H1 (cell line): Measurements from ENCODE around the gene EPN3. TPM values are rescaled to one million over a fixed set of nuclear protein-coding genes. Genes with fewer than 3 reads are reported as not detected.

Experiments used
- CTCF ChIA-PET: fragments of 300-600 bp; sonication (Branson Sonifier 250); formaldehyde crosslinking; loops from one replicate; lab custom pipeline; 2021; ENCODE audit not compliant: partially characterized antibody; lab: Charles Lee
- POLR2A ChIA-PET: fragments of 300-600 bp; sonication (Branson Sonifier 250); formaldehyde crosslinking; loops from one replicate; lab custom pipeline; 2021; ENCODE audit warnings: inconsistent platforms; ENCODE audit not compliant: partially characterized antibody; lab: Charles Lee
- DNase-seq, 2 experiments: peaks; one replicate each; pipeline versions ENCODE4 v3.0.0 to v3.0.0-alpha.2; 2010 to 2022; ENCODE audit warnings: low spot score in 2 of 2, low read depth in 1 of 2, mixed read lengths in 1 of 2
- FAIRE-seq: peaks from 2 replicates; lab custom pipeline; 2011; peaks lifted over from hg19 to GRCh38; lab: Jason Lieb, UNC
- H2AFZ ChIP-seq: 2 replicates; pipeline ENCODE4 v1.8.1; 2012; ENCODE audit warnings: low read length, inconsistent platforms
- H2AK5ac ChIP-seq: 2 replicates; pipeline ENCODE4 v1.6.1; 2013; ENCODE audit warnings: low read depth, low read length
- H2BK120ac ChIP-seq: replicated peaks from 2 replicates; pipeline ENCODE3; 2013; ENCODE audit warnings: low read depth, low read length, inconsistent platforms
- H2BK12ac ChIP-seq: 2 replicates; pipeline ENCODE4 v1.6.1; 2013; ENCODE audit warnings: low read depth, low read length
- H2BK15ac ChIP-seq: 2 replicates; pipeline ENCODE4 v1.6.1; 2013; ENCODE audit warnings: low read length
- H2BK20ac ChIP-seq: 2 replicates; pipeline ENCODE4 v1.6.1; 2013; ENCODE audit warnings: low read length
- H2BK5ac ChIP-seq: 2 replicates; pipeline ENCODE4 v1.6.1; 2013; ENCODE audit warnings: low read depth, low read length
- H3K14ac ChIP-seq: 2 replicates; pipeline ENCODE4 v1.6.1; 2013; ENCODE audit warnings: inconsistent platforms; ENCODE audit not compliant: insufficient read length
- H3K18ac ChIP-seq: 2 replicates; pipeline ENCODE4 v1.6.1; 2013; ENCODE audit warnings: low read length; ENCODE audit errors: extremely low read depth
- H3K23ac ChIP-seq: 2 replicates; pipeline ENCODE4 v1.6.1; 2013; ENCODE audit warnings: inconsistent platforms; ENCODE audit not compliant: insufficient read length
- H3K23me2 ChIP-seq: 2 replicates; pipeline ENCODE4 v1.6.1; 2013; ENCODE audit warnings: low read depth, low read length
- H3K27ac ChIP-seq: 2 replicates; pipeline ENCODE4 v1.6.1; 2011; ENCODE audit warnings: low read depth, low read length, inconsistent platforms
- H3K27me3 ChIP-seq, 4 experiments: replicated peaks in 1 of 4; 1 replicate in 1 of 4; 2 replicates in 3 of 4; pipeline versions ENCODE4 v1.6.1 to v1.8.1; 2011 to 2013; ENCODE audit warnings: low read length in 3 of 4, mild to moderate bottlenecking in 3 of 4, inconsistent platforms in 2 of 4, mixed read lengths in 2 of 4, moderate library complexity in 1 of 4; ENCODE audit not compliant: control insufficient read depth in 3 of 4, insufficient read depth in 3 of 4; ENCODE audit errors: extremely low read depth in 1 of 4
- H3K36me3 ChIP-seq, 4 experiments: 2 replicates each; pipeline versions ENCODE4 v1.6.1 to v1.8.1; 2011 to 2013; ENCODE audit warnings: mild to moderate bottlenecking in 4 of 4, low read length in 3 of 4, moderate library complexity in 2 of 4, control low read depth in 1 of 4, inconsistent platforms in 1 of 4; ENCODE audit not compliant: insufficient read depth in 4 of 4, control insufficient read depth in 2 of 4
- H3K4ac ChIP-seq: replicated peaks from 2 replicates; pipeline ENCODE3; 2013; ENCODE audit warnings: low read length, low read depth, mixed read lengths, inconsistent platforms; ENCODE audit not compliant: insufficient read length
- H3K4me1 ChIP-seq, 4 experiments: replicated peaks in 1 of 4; 1 replicate in 1 of 4; 2 replicates in 3 of 4; pipeline versions ENCODE4 v1.6.1 to v1.8.1; 2011 to 2013; ENCODE audit warnings: low read length in 3 of 4, inconsistent platforms in 2 of 4, mixed read lengths in 1 of 4; ENCODE audit not compliant: insufficient read depth in 4 of 4, control insufficient read depth in 3 of 4
- H3K4me2 ChIP-seq, 2 experiments: 2 replicates each; pipeline versions ENCODE4 v1.6.1 to v1.8.1; 2011 to 2013; ENCODE audit warnings: low read depth in 2 of 2, low read length in 2 of 2, control low read depth in 1 of 2, inconsistent platforms in 1 of 2, mild to moderate bottlenecking in 1 of 2; ENCODE audit not compliant: insufficient read depth in 1 of 2
- H3K4me3 ChIP-seq, 4 experiments: fragments of 200-600, 300-600 bp in 1 of 4; sonication (generic), shearing (Covaris generic), sonication (Bioruptor Twin) in 1 of 4; 2 replicates each; pipeline versions ENCODE4 v1.5.1 to v1.8.1; 2011 to 2016; ENCODE audit warnings: low read length in 4 of 4, low read depth in 3 of 4, control low read depth in 2 of 4, inconsistent platforms in 2 of 4, mild to moderate bottlenecking in 2 of 4, mixed read lengths in 1 of 4, moderate library complexity in 1 of 4; ENCODE audit not compliant: insufficient read depth in 2 of 4; ENCODE audit errors: extremely low read depth in 1 of 4
- H3K56ac ChIP-seq: replicated peaks from 2 replicates; pipeline ENCODE3; 2013; ENCODE audit warnings: low read depth, mild to moderate bottlenecking, mixed read lengths, low read length, inconsistent platforms; ENCODE audit not compliant: insufficient read length
- H3K79me1 ChIP-seq: 2 replicates; pipeline ENCODE4 v1.6.1; 2013; ENCODE audit warnings: low read depth, low read length, control low read depth
- H3K79me2 ChIP-seq, 2 experiments: 2 replicates each; pipeline versions ENCODE4 v1.6.1 to v1.8.1; 2012 to 2013; ENCODE audit warnings: low read length in 2 of 2, mild to moderate bottlenecking in 2 of 2, inconsistent platforms in 1 of 2; ENCODE audit not compliant: insufficient read depth in 2 of 2, control insufficient read depth in 1 of 2
- H3K9ac ChIP-seq, 4 experiments: replicated peaks in 1 of 4; 1 replicate in 1 of 4; 2 replicates in 3 of 4; pipeline versions ENCODE4 v1.6.1 to v1.8.1; 2011 to 2013; ENCODE audit warnings: low read depth in 3 of 4, low read length in 3 of 4, control low read depth in 2 of 4, mild to moderate bottlenecking in 2 of 4, moderate library complexity in 2 of 4, inconsistent platforms in 1 of 4; ENCODE audit errors: extremely low read depth in 1 of 4
- H3K9me3 ChIP-seq, 2 experiments: 2 replicates each; pipeline versions ENCODE4 v1.6.1 to v1.8.1; 2012 to 2013; ENCODE audit warnings: mild to moderate bottlenecking in 2 of 2, moderate library complexity in 2 of 2, control low read depth in 1 of 2, inconsistent platforms in 1 of 2, low read depth in 1 of 2, low read length in 1 of 2, mixed read lengths in 1 of 2; ENCODE audit not compliant: insufficient read depth in 2 of 2
- H4K20me1 ChIP-seq, 2 experiments: replicated peaks in 1 of 2; 2 replicates each; pipeline versions ENCODE3 to v1.8.1; 2011 to 2013; ENCODE audit warnings: inconsistent platforms in 2 of 2, low read length in 2 of 2, mild to moderate bottlenecking in 1 of 2; ENCODE audit not compliant: insufficient read depth in 2 of 2, control insufficient read depth in 1 of 2
- H4K5ac ChIP-seq: 2 replicates; pipeline ENCODE4 v1.6.1; 2013; ENCODE audit warnings: low read length, low read depth, mixed read lengths, inconsistent platforms; ENCODE audit not compliant: insufficient read length
- H4K8ac ChIP-seq: 2 replicates; pipeline ENCODE4 v1.8.0; 2013; ENCODE audit warnings: mild to moderate bottlenecking, moderate library complexity, low read length, inconsistent platforms; ENCODE audit not compliant: insufficient read depth; ENCODE audit errors: extremely low read depth
- H4K91ac ChIP-seq: replicated peaks from 2 replicates; pipeline ENCODE3; 2013; ENCODE audit warnings: low read length, mixed read lengths, inconsistent platforms; ENCODE audit not compliant: insufficient read length
- BACH1 ChIP-seq: IDR thresholded peaks from 2 replicates; pipeline ENCODE4 v1.6.1; 2012; ENCODE audit warnings: low read length, improper control_type of control experiment
- BCL11A ChIP-seq, 2 experiments: IDR thresholded peaks; one replicate each; pipeline ENCODE4 v1.6.1; 2011; ENCODE audit warnings: low read depth in 2 of 2, low read length in 2 of 2, mild to moderate bottlenecking in 2 of 2
- KDM5A ChIP-seq: fragments of 200-600 bp; IDR thresholded peaks from 2 replicates; pipeline ENCODE4 v1.7.1; 2012; ENCODE audit warnings: mild to moderate bottlenecking, low read length, inconsistent platforms, mixed read lengths
- WGBS, 2 experiments: shearing (Covaris generic) in 1 of 2; methylation state at CpG; one replicate each; pipeline versions ENCODE4 v1.1.6 to v1.1.7; 2013 to 2015; ENCODE audit warnings: low lambda C conversion rate in 2 of 2, mixed read lengths in 2 of 2, inconsistent platforms in 1 of 2, low coverage in 1 of 2, missing lambda C conversion rate in 1 of 2; ENCODE audit not compliant: insufficient replicate concordance in 2 of 2, insufficient coverage in 1 of 2, insufficient read length in 1 of 2; ENCODE audit errors: extremely low coverage in 1 of 2, missing lambda C conversion rate in 1 of 2; 5-methylcytosine and 5-hydroxymethylcytosine counted together
- polyA plus RNA-seq, 7 experiments: library from polyadenylated mRNA; depleted of rRNA in 3 of 7; stranded (reverse) in 5 of 7; unstranded in 2 of 7; fragments of >200 nt in 5 of 7; fragments of 200-250 nt in 2 of 7; gene quantifications; 1 replicate in 5 of 7; 2 replicates in 1 of 7; 4 replicates in 1 of 7; pipeline versions ENCODE4 v1.2.1 to v1.2.3, GENCODE V29; 2011 to 2013; ENCODE audit warnings: missing spikeins in 2 of 7, mixed read lengths in 2 of 7
- total RNA-seq: library from RNA; stranded (reverse); fragmentation: NEBNext Ultra II Directional; extraction: Animal tissue kit (Norgen Biotek cat#: 25700); gene quantifications from 2 replicates; pipeline ENCODE4 v1.2.1, GENCODE V29; 2021
- TF ChIP-seq, protein P1 (sequence below): IDR thresholded peaks from 2 replicates; pipeline ENCODE4 v1.6.1; 2011; ENCODE audit warnings: low read length, improper control_type of control experiment

Gene EPN3
- total and polyA plus RNA-seq, 2 of the 8 experiments (the other 6 are each of a cell fraction or from before 2014, with no cell fraction given), result 6.7 to 7.9 TPM

DNA sequence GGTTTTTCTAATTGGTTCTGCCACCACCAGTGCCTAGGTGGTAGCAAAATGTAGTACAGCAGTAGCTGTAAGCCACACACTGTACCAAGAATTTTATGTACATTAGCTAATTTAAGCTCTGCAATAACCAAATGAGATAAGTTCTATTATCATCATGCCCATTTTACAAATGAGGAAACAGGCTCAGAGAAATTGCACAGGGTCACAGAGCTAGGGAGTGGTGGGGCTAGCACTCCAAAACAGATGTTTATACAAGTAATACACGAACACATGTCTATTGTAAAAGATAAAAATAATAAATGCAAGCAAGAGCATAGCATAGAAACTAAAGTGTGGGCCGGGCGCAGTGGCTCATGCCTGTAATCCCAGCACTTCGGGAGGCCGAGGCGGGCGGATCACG is 40.3 kb upstream of the EPN3 start:
- H2BK15ac ChIP-seq, result no peak overlapping the region
- no peak overlapping the region for H2AK5ac ChIP-seq
- no peaks in the 10 kb centered on the region for H3K79me2 ChIP-seq
- no peak overlapping the region for H2BK12ac ChIP-seq
- no peak overlapping the region for H3K14ac ChIP-seq
- H3K4ac ChIP-seq, result no peak overlapping the region
- peaks cover 0 to 2% (median 0%) of the 10 kb centered on the region in 4 experiments; a peak in 2 of 7 replicates for H3K4me1 ChIP-seq
- POLR2A ChIA-PET, result no interaction called here
- no peaks in the 10 kb centered on the region for H3K23me2 ChIP-seq
- H3K9me3 ChIP-seq, result no peaks in the 10 kb centered on the region
- no peak overlapping the region for H2AFZ ChIP-seq
- H3K9ac ChIP-seq, result no peak overlapping the region
- CTCF ChIA-PET, result interaction anchor here (1.3 to 2.1 kb wide), 7 partner anchors 9 to 204 kb away, joined by 5 to 7 read pairs (median 5); partner anchors contain the start of gene LRRC59
- no peaks in the 10 kb centered on the region for H3K36me3 ChIP-seq
- no peak overlapping the region for H3K56ac ChIP-seq
- no peak overlapping the region for H2BK120ac ChIP-seq
- no peak overlapping the region for H2BK5ac ChIP-seq
- H3K4me3 ChIP-seq, result no peak overlapping the region
- no peaks in the 10 kb centered on the region for H4K20me1 ChIP-seq
- DNase-seq, result no peak
- no peak for FAIRE-seq
- H3K79me1 ChIP-seq, result no peaks in the 10 kb centered on the region
- WGBS, 2 experiments, result 89% methylated on average over 8 of the region's 8 CpGs; no CpG with 5 or more reads in 1 of the 2 experiments
- no peak overlapping the region for H4K5ac ChIP-seq
- H2BK20ac ChIP-seq, result no peak overlapping the region
- H4K91ac ChIP-seq, result no peak overlapping the region
- no peak overlapping the region for H3K23ac ChIP-seq
- no peak for TF ChIP-seq BCL11A (IDR thresholded peaks at IDR 0.05; ENCODE audit: low read depth in 2 of 2, low read length in 2 of 2)
- TF ChIP-seq, protein P1, sequence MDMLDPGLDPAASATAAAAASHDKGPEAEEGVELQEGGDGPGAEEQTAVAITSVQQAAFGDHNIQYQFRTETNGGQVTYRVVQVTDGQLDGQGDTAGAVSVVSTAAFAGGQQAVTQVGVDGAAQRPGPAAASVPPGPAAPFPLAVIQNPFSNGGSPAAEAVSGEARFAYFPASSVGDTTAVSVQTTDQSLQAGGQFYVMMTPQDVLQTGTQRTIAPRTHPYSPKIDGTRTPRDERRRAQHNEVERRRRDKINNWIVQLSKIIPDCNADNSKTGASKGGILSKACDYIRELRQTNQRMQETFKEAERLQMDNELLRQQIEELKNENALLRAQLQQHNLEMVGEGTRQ, result no peak
- TF ChIP-seq BACH1, result no peak
- no peak for TF ChIP-seq KDM5A
- H4K8ac ChIP-seq, result no peak overlapping the region
- no peak overlapping the region for H3K27ac ChIP-seq
- no peaks in the 10 kb centered on the region for H3K27me3 ChIP-seq
- H3K4me2 ChIP-seq, result no peak overlapping the region
- H3K18ac ChIP-seq, result no peak overlapping the region
